Measurements from ENCODE around the gene NECAP2.

DNA sequence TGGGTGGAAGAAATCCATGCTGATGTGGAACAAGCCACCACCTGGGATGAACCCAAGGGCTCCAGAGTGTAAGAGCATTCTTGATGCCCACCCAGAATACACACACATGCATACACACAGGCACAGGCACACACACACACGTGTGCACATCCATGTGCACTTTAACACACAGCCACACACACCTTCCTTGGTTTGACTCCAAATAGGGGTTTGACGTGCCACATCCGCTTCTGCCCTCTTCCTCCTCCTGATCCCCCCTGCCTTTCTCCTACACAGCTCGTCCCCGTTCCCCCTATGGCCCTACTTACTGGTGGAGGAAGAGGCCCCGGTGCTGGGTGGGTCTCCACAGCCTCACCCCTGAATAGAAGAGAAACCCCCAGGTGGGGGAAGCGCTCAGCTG is 19.3 kb upstream of the NECAP2 start:
- TF ChIP-seq, protein P1, sequence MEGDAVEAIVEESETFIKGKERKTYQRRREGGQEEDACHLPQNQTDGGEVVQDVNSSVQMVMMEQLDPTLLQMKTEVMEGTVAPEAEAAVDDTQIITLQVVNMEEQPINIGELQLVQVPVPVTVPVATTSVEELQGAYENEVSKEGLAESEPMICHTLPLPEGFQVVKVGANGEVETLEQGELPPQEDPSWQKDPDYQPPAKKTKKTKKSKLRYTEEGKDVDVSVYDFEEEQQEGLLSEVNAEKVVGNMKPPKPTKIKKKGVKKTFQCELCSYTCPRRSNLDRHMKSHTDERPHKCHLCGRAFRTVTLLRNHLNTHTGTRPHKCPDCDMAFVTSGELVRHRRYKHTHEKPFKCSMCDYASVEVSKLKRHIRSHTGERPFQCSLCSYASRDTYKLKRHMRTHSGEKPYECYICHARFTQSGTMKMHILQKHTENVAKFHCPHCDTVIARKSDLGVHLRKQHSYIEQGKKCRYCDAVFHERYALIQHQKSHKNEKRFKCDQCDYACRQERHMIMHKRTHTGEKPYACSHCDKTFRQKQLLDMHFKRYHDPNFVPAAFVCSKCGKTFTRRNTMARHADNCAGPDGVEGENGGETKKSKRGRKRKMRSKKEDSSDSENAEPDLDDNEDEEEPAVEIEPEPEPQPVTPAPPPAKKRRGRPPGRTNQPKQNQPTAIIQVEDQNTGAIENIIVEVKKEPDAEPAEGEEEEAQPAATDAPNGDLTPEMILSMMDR (IDR thresholded peaks at IDR 0.05): no peak
- TF ChIP-seq, protein P2, sequence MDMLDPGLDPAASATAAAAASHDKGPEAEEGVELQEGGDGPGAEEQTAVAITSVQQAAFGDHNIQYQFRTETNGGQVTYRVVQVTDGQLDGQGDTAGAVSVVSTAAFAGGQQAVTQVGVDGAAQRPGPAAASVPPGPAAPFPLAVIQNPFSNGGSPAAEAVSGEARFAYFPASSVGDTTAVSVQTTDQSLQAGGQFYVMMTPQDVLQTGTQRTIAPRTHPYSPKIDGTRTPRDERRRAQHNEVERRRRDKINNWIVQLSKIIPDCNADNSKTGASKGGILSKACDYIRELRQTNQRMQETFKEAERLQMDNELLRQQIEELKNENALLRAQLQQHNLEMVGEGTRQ (IDR thresholded peaks at IDR 0.05; ENCODE audit: borderline replicate concordance, low read depth, low read length): no peak
- TF ChIP-seq GABPA (IDR thresholded peaks at IDR 0.05; ENCODE audit: low read depth): no peak
- TF ChIP-seq YY1 (IDR thresholded peaks at IDR 0.05; ENCODE audit: low read depth): no peak
- TF ChIP-seq, protein P3, sequence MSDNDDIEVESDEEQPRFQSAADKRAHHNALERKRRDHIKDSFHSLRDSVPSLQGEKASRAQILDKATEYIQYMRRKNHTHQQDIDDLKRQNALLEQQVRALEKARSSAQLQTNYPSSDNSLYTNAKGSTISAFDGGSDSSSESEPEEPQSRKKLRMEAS (IDR thresholded peaks at IDR 0.05; ENCODE audit: low read depth): no peak
- TF ChIP-seq MXI1 (IDR thresholded peaks at IDR 0.05; ENCODE audit: low read depth, low read length): no peak
- no peak for TF ChIP-seq TCF12 (IDR thresholded peaks at IDR 0.05)

All from SK-N-SH (cell line).